Measurements from ENCODE around the gene PLEKHA5.
A peak's percentile ranks its signal among the peaks of the same experiment; 100 is the strongest.

PLEKHA5 gene

GRCh38 chr12:19234981-19235871 lies 105.7 kb downstream of the PLEKHA5 start:
- no peak for DNase-seq (ENCODE audit: low spot score)

GRCh38 chr12:19236656-19237055 lies 107.1 kb downstream of the PLEKHA5 start:
- DNase-seq (ENCODE audit: low spot score) = no peak

- DNase-seq (ENCODE audit: low spot score) = no peak
Measured at GRCh38 chr12:19238540-19238939, 109.0 kb downstream of the PLEKHA5 start.

GRCh38 chr12:19239102-19239501 lies 109.6 kb downstream of the PLEKHA5 start:
- no peak for DNase-seq (ENCODE audit: low spot score)

GRCh38 chr12:19239616-19240234 lies 110.2 kb downstream of the PLEKHA5 start:
- DNase-seq (ENCODE audit: low spot score) = no peak

GRCh38 chr12:19242581-19242980 lies 113.0 kb downstream of the PLEKHA5 start:
- no peak for DNase-seq (ENCODE audit: low spot score)

GRCh38 chr12:19243551-19243950 lies 114.0 kb downstream of the PLEKHA5 start:
- no peak for DNase-seq (ENCODE audit: low spot score)

GRCh38 chr12:19244312-19244711 lies 114.8 kb downstream of the PLEKHA5 start:
- peak; percentile 35 for DNase-seq (ENCODE audit: low spot score)

- no peak for DNase-seq (ENCODE audit: low spot score)
Measured at GRCh38 chr12:19245106-19245505, 115.6 kb downstream of the PLEKHA5 start.

GRCh38 chr12:19245666-19246065 lies 116.1 kb downstream of the PLEKHA5 start:
- DNase-seq (ENCODE audit: low spot score) = no peak

GRCh38 chr12:19246933-19247332 lies 117.4 kb downstream of the PLEKHA5 start:
- DNase-seq (ENCODE audit: low spot score) = no peak

- DNase-seq (ENCODE audit: low spot score) = peak; percentile 32
Measured at GRCh38 chr12:19248929-19249602, 119.5 kb downstream of the PLEKHA5 start.

- DNase-seq (ENCODE audit: low spot score) = no peak
Measured at GRCh38 chr12:19251481-19252132, 122.1 kb downstream of the PLEKHA5 start.

GRCh38 chr12:19260135-19260534 lies 130.6 kb downstream of the PLEKHA5 start:
- no peak for DNase-seq (ENCODE audit: low spot score)

GRCh38 chr12:19261773-19262172 lies 132.2 kb downstream of the PLEKHA5 start:
- no peak for DNase-seq (ENCODE audit: low spot score)

GRCh38 chr12:19263672-19264071 lies 134.1 kb downstream of the PLEKHA5 start:
- no peak for DNase-seq (ENCODE audit: low spot score)

- peak; percentile 91 for DNase-seq (ENCODE audit: low spot score)
Measured at GRCh38 chr12:19273482-19274330, 144.2 kb downstream of the PLEKHA5 start.

- no peak for DNase-seq (ENCODE audit: low spot score)
Measured at GRCh38 chr12:19276767-19277166, 147.2 kb downstream of the PLEKHA5 start.

GRCh38 chr12:19277711-19278110 lies 148.2 kb downstream of the PLEKHA5 start:
- no peak for DNase-seq (ENCODE audit: low spot score)

- DNase-seq (ENCODE audit: low spot score) = no peak
Measured at GRCh38 chr12:19278407-19278806, 148.9 kb downstream of the PLEKHA5 start.

- DNase-seq (ENCODE audit: low spot score) = no peak
Measured at GRCh38 chr12:19282133-19282699, 152.7 kb downstream of the PLEKHA5 start.
